Esophagus squamous epithelium (tissue), 4 donors: Measurements from ENCODE around the gene KRTAP5-11.
"Not testable (repeated sequence)": the region's sequence is repeated elsewhere in the genome, so short reads cannot be mapped to it uniquely, and the experiment has no call there.

Experiments
- CTCF ChIP-seq, 6 experiments: fragments of 450-650 bp in 4 of 6; fragments of 200-600 bp in 2 of 6; sonication (generic) in 2 of 6; IDR thresholded peaks; one replicate each; pipeline ENCODE4 v1.5.1; 2016 to 2019; ENCODE audit warnings: antibody characterized with exemption in 6 of 6, mild to moderate bottlenecking in 4 of 6, moderate library complexity in 4 of 6
- POLR2A ChIP-seq, 4 donors: fragments of 450-650 bp; IDR thresholded peaks; one replicate each; pipeline ENCODE4 v1.6.1; 2017; ENCODE audit warnings: antibody characterized with exemption in 4 of 4, mild to moderate bottlenecking in 4 of 4, moderate library complexity in 3 of 4

GRCh38 chr11:71623226-71623625, 40.6 kb upstream of the KRTAP5-11 start:
- TF ChIP-seq POLR2A, CTCF (IDR thresholded peaks at IDR 0.05): not testable (repeated sequence)
